Heart right ventricle (tissue), 16 donors: Measurements from ENCODE around the gene TRIM27. TPM values are rescaled to one million over a fixed set of nuclear protein-coding genes. Genes with fewer than 3 reads are reported as not detected.

Experiments used
- ATAC-seq, 8 donors: fragments of 200-7000 bp; cut with Tn5 transposase; one replicate each; pipeline ENCODE4 v1.9.1; 2020; ENCODE audit warnings: mild to moderate bottlenecking in 8 of 8, moderate library complexity in 8 of 8, moderate number of reproducible peaks in 1 of 8
- DNase-seq, 2 donors: peaks; one replicate each; pipeline ENCODE4 v3.0.0-alpha.2; 2020
- H3K27ac ChIP-seq, 10 donors: fragments of 200-600 bp; sonication (generic) in 2 of 10; one replicate each; pipeline versions ENCODE4 v1.5.0 to v1.8.0; 2020 to 2022; ENCODE audit warnings: mild to moderate bottlenecking in 3 of 10
- H3K27me3 ChIP-seq, 7 donors: fragments of 200-600 bp; one replicate each; pipeline ENCODE4 v1.8.0; 2021 to 2022; ENCODE audit warnings: mild to moderate bottlenecking in 2 of 7
- H3K36me3 ChIP-seq, 9 donors: fragments of 200-600 bp; sonication (generic) in 1 of 9; one replicate each; pipeline versions ENCODE4 v1.5.0 to v1.8.0; 2020 to 2022; ENCODE audit warnings: mild to moderate bottlenecking in 2 of 9
- H3K4me1 ChIP-seq, 9 donors: fragments of 200-600 bp; sonication (generic) in 1 of 9; one replicate each; pipeline versions ENCODE4 v1.5.0 to v1.8.0; 2020 to 2022; ENCODE audit warnings: mild to moderate bottlenecking in 4 of 9
- H3K4me3 ChIP-seq, 10 donors: fragments of 200-600 bp; sonication (generic) in 2 of 10; one replicate each; pipeline versions ENCODE4 v1.5.0 to v1.8.0; 2020 to 2022; ENCODE audit warnings: mild to moderate bottlenecking in 7 of 10, moderate library complexity in 2 of 10
- H3K9me3 ChIP-seq, 11 donors: fragments of 200-600 bp in 10 of 11; sonication (generic) in 2 of 11; one replicate each; pipeline versions ENCODE4 v1.5.0 to v1.8.0; 2013 to 2022; ENCODE audit warnings: mild to moderate bottlenecking in 2 of 11, control low read depth in 1 of 11, moderate library complexity in 1 of 11
- CTCF ChIP-seq, 9 donors: fragments of 200-600 bp; sonication (generic) in 2 of 9; IDR thresholded peaks; one replicate each; pipeline versions ENCODE4 v1.5.0 to v1.8.0; 2021 to 2022; ENCODE audit warnings: antibody characterized with exemption in 9 of 9, mild to moderate bottlenecking in 5 of 9, moderate library complexity in 1 of 9
- WGBS, 2 donors: extraction: QIAGEN DNeasy Blood & Tissue Kit; methylation state at CpG; one replicate each; pipeline ENCODE4 v1.1.7; 2013; ENCODE audit warnings: inconsistent platforms in 1 of 2; 5-methylcytosine and 5-hydroxymethylcytosine counted together
- intact Hi-C, 10 donors: fragments of 100-400 bp; cut with DNase I; formaldehyde crosslinking; loops; one replicate each; pipeline versions ENCODE4 v1.11.1 to v1.14.2; 2022
- polyA plus RNA-seq, 2 donors: library from polyadenylated mRNA; stranded (reverse); fragments of 200-250 nt; gene quantifications; one replicate each; pipeline ENCODE4 v1.2.3, GENCODE V29; 2013
- total RNA-seq, 10 donors: library from RNA; stranded (reverse); fragmentation: NEBNext Ultra II Directional in 3 of 10; extraction: Animal tissue kit (Norgen Biotek cat#: 25700) in 3 of 10; gene quantifications; one replicate each; pipeline versions ENCODE4 v1.2.1 to v1.2.4, GENCODE V29; 2021 to 2023
- donor health status: Arrhythmogenic right ventricular cardiomyopathy.
- donor health status: ischemic (EF 13 %, LVEDD 7.1; RV severe dilation, severe dysfunction).
- donor health status: healthy with polysubstance abuse.
- donor health status: DM: no; HTN: yes; CAD: no.
- donor health status: DM: no; HTN: no; CAD: no.
- donor health status: ischemic (EF 25% LVEDD 6.9; RV normal size, moderate dysfunction).
- donor health status: ischemic (EF 25% LVEDD 5.7; RV mildly dilated, moderate dysfunction).
- donor health status: healthy.
- donor health status: DM: yes; HTN: yes; CAD: no.
- donor health status: Ischemic cardiomyopathy.
- donor health status: ischemic (EF 35%, LVEDD 5.7; RV mildly dilated, moderate dysfunction).
- donor health status: nonischemic (EF 11% LVEDD 7.7; RV severe dilation, severe dysfunction).
- donor health status: DM: yes; HTN: yes; CAD: no.
- donor health status: PGD.
- donor health status: ischemic (EF 29% LVEDD 5.4; RV normal size, mild dysfunction).
- donor health status: nonischemic (EF 23%, LVEDD 6.1; RV moderate dilation, normal function).

TRIM27 gene
- total and polyA plus RNA-seq, 12 donors: 14.7 to 26.2 (median 18.6) TPM

- 2 to 5% methylated on average over 33 of the region's 33 CpGs for WGBS, 2 donors
- peak; percentile 57 to 81 (median 77) for ATAC-seq
- Histone ChIP-seq H3K36me3 (no peaks in the 10 kb centered on the region), H3K27me3 (no peaks in the 10 kb centered on the region), H3K4me3 (peak overlapping the region; percentile 22 to 70 (median 59)), H3K9me3 (no peaks in the 10 kb centered on the region), H3K4me1 (peaks cover 0 to 56% (median 26%) of the 10 kb centered on the region in 9 donors), H3K27ac (peak overlapping the region in 9 of 10 donors; percentile 26 to 84 (median 75))
- intact Hi-C loops: loop anchor here in 9 of 10 donors (1.0 to 10.0 kb wide), 9 partner anchors 19 to 106 kb away; no protein-coding TSS in a partner anchor
- peak; percentile 61 to 79 for DNase-seq
- no peak for TF ChIP-seq CTCF (IDR thresholded peaks at IDR 0.05)
Measured at GRCh38 chr6:28943557-28944411, 20.0 kb upstream of the TRIM27 start.

GRCh38 chr6:28943223-28943556, 19.4 kb upstream of the TRIM27 start:
- intact Hi-C loops: loop anchor here in 7 of 10 donors (1.0 to 10.0 kb wide), 7 partner anchors 39 to 106 kb away; no protein-coding TSS in a partner anchor
- Histone ChIP-seq H3K4me3 (peak overlapping the region in 6 of 10 donors; percentile 56 to 70 (median 62)), H3K27ac (peak overlapping the region in 1 of 10 donors; percentile 84), H3K36me3 (no peaks in the 10 kb centered on the region), H3K9me3 (no peaks in the 10 kb centered on the region), H3K27me3 (no peaks in the 10 kb centered on the region), H3K4me1 (peaks cover 0 to 56% (median 26%) of the 10 kb centered on the region in 9 donors)
- DNase-seq (no peak), ATAC-seq (no peak)
- WGBS, 2 donors: 34 to 41% methylated on average over 6 of the region's 6 CpGs
- no peak for TF ChIP-seq CTCF (IDR thresholded peaks at IDR 0.05)

- Histone ChIP-seq H3K9me3 (no peaks in the 10 kb centered on the region), H3K4me1 (peaks cover 0 to 56% (median 26%) of the 10 kb centered on the region in 9 donors), H3K4me3 (peak overlapping the region; percentile 41 to 71 (median 61)), H3K27me3 (no peaks in the 10 kb centered on the region), H3K36me3 (no peaks in the 10 kb centered on the region), H3K27ac (peak overlapping the region in 7 of 10 donors; percentile 57 to 82 (median 67))
- no peak for ATAC-seq
- no peak for TF ChIP-seq CTCF (IDR thresholded peaks at IDR 0.05)
- DNase-seq: no peak
- intact Hi-C loops: loop anchor here in 9 of 10 donors (1.0 to 10.0 kb wide), 12 partner anchors 17 to 105 kb away; no protein-coding TSS in a partner anchor
- WGBS, 2 donors: 13 to 16% methylated on average over 13 of the region's 13 CpGs
Measured at GRCh38 chr6:28941684-28942448, 18.1 kb upstream of the TRIM27 start.
